Astrocyte (in vitro differentiated cells and primary cell): Measurements from ENCODE around the gene DSCAM. TPM values are rescaled to one million over a fixed set of nuclear protein-coding genes. Genes with fewer than 3 reads are reported as not detected.
"Not testable (repeated sequence)": the region's sequence is repeated elsewhere in the genome, so short reads cannot be mapped to it uniquely, and the experiment has no call there.

ENCODE experiments used
- DNase-seq: peaks from one replicate; pipeline ENCODE4 v3.0.0-alpha.2; 2010; ENCODE audit warnings: low read depth
- FAIRE-seq: peaks from 2 replicates; lab custom pipeline; 2011; peaks lifted over from hg19 to GRCh38; lab: Jason Lieb, UNC
- H2AFZ ChIP-seq: 2 replicates; pipeline ENCODE4 v1.6.0; 2012; ENCODE audit warnings: low read depth, low read length, inconsistent platforms
- H3K27ac ChIP-seq: 2 replicates; pipeline ENCODE4 v1.5.1; 2011; ENCODE audit warnings: low read depth, low read length, inconsistent platforms
- H3K27me3 ChIP-seq: 2 replicates; pipeline ENCODE4 v1.6.0; 2011; ENCODE audit warnings: low read length, inconsistent platforms; ENCODE audit not compliant: insufficient read depth
- H3K36me3 ChIP-seq: 2 replicates; pipeline ENCODE4 v1.5.1; 2011; ENCODE audit warnings: low read length, inconsistent platforms; ENCODE audit not compliant: insufficient read depth
- H3K4me1 ChIP-seq: 2 replicates; pipeline ENCODE4 v1.5.1; 2011; ENCODE audit warnings: low read length, inconsistent platforms; ENCODE audit not compliant: insufficient read depth
- H3K4me2 ChIP-seq: 2 replicates; pipeline ENCODE4 v1.6.0; 2012; ENCODE audit warnings: low read length, inconsistent platforms
- H3K4me3 ChIP-seq: 2 replicates; pipeline ENCODE4 v1.5.1; 2011; ENCODE audit warnings: low read depth, mild to moderate bottlenecking, low read length, inconsistent platforms; ENCODE audit not compliant: insufficient read depth
- H3K79me2 ChIP-seq: 2 replicates; pipeline ENCODE4 v1.6.0; 2012; ENCODE audit warnings: mild to moderate bottlenecking, low read length, inconsistent platforms; ENCODE audit not compliant: insufficient read depth
- H3K9ac ChIP-seq: 2 replicates; pipeline ENCODE4 v1.6.0; 2012; ENCODE audit warnings: mild to moderate bottlenecking, low read length, inconsistent platforms
- H3K9me3 ChIP-seq: 2 replicates; pipeline ENCODE4 v1.5.1; 2012; ENCODE audit warnings: low read depth, mild to moderate bottlenecking, low read length, inconsistent platforms; ENCODE audit not compliant: insufficient read depth
- H4K20me1 ChIP-seq: 2 replicates; pipeline ENCODE4 v1.6.0; 2012; ENCODE audit warnings: low read length, inconsistent platforms; ENCODE audit not compliant: insufficient read depth
- H3K27ac Mint-ChIP-seq: one replicate; pipeline ENCODE4 v1.8.0; 2021; ENCODE audit warnings: mild to moderate bottlenecking, mixed read lengths; ENCODE audit not compliant: unreplicated experiment
- H3K27me3 Mint-ChIP-seq: one replicate; pipeline ENCODE4 v1.8.0; 2021; ENCODE audit warnings: low read depth, mixed read lengths; ENCODE audit not compliant: unreplicated experiment
- H3K36me3 Mint-ChIP-seq: one replicate; pipeline ENCODE4 v1.8.0; 2021; ENCODE audit warnings: low read depth, mixed read lengths; ENCODE audit not compliant: unreplicated experiment
- H3K4me1 Mint-ChIP-seq: one replicate; pipeline ENCODE4 v1.8.0; 2021; ENCODE audit warnings: low read depth, mixed read lengths; ENCODE audit not compliant: unreplicated experiment
- H3K4me3 Mint-ChIP-seq: one replicate; pipeline ENCODE4 v1.8.0; 2021; ENCODE audit warnings: mild to moderate bottlenecking, moderate library complexity, mixed read lengths; ENCODE audit not compliant: unreplicated experiment
- H3K9me3 Mint-ChIP-seq: one replicate; pipeline ENCODE4 v1.8.0; 2021; ENCODE audit warnings: mild to moderate bottlenecking, mixed read lengths; ENCODE audit not compliant: unreplicated experiment
- EZH2 ChIP-seq: IDR thresholded peaks from 2 replicates; pipeline ENCODE4 v1.6.1; 2012; ENCODE audit warnings: mild to moderate bottlenecking, low read length, inconsistent platforms; ENCODE audit not compliant: insufficient read depth
- total RNA-seq: library from RNA; stranded (reverse); gene quantifications from 2 replicates; pipeline ENCODE4 v1.2.1, GENCODE V29; 2021
- TF ChIP-seq, protein P1 (sequence below): IDR thresholded peaks from 2 replicates; pipeline ENCODE4 v1.5.1; 2011; ENCODE audit warnings: low read depth, mild to moderate bottlenecking, inconsistent platforms, low read length, moderate library complexity; ENCODE audit not compliant: insufficient read depth

Gene DSCAM
- total RNA-seq, 1 donor from 2014 or later = 0.18 TPM

DNA sequence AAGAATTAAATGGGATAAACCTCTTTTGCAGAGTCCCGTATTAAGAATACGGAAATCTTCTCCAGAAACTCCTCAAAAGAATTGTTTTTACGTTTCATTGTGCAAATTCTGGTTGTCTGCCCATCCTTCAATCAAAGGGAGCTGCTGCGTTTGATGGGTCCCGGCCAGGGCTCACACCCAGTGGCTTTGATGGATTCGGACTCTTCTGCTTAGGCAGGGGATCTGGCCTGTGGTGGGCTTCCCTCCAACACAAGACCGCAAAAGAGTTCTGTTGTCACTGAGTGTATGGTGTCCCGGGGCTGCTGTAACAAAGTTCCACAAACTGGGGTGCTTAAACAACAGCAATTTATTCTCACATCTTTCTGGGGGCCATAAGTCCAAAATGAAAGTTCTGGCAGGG is 577.7 kb downstream of the DSCAM start:
- no peak overlapping the region for H3K4me3 Mint-ChIP-seq
- no peaks in the 10 kb centered on the region for H3K36me3 Mint-ChIP-seq
- H3K4me1 ChIP-seq = no peaks in the 10 kb centered on the region
- H3K36me3 ChIP-seq = no peaks in the 10 kb centered on the region
- H3K27ac ChIP-seq = no peak overlapping the region
- no peak overlapping the region for H3K4me2 ChIP-seq
- no peak overlapping the region for H3K9ac ChIP-seq
- H3K9me3 ChIP-seq = no peaks in the 10 kb centered on the region
- no peak for TF ChIP-seq EZH2
- TF ChIP-seq, protein P1, sequence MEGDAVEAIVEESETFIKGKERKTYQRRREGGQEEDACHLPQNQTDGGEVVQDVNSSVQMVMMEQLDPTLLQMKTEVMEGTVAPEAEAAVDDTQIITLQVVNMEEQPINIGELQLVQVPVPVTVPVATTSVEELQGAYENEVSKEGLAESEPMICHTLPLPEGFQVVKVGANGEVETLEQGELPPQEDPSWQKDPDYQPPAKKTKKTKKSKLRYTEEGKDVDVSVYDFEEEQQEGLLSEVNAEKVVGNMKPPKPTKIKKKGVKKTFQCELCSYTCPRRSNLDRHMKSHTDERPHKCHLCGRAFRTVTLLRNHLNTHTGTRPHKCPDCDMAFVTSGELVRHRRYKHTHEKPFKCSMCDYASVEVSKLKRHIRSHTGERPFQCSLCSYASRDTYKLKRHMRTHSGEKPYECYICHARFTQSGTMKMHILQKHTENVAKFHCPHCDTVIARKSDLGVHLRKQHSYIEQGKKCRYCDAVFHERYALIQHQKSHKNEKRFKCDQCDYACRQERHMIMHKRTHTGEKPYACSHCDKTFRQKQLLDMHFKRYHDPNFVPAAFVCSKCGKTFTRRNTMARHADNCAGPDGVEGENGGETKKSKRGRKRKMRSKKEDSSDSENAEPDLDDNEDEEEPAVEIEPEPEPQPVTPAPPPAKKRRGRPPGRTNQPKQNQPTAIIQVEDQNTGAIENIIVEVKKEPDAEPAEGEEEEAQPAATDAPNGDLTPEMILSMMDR = no peak
- H2AFZ ChIP-seq = no peak overlapping the region
- H3K27me3 Mint-ChIP-seq = peaks cover 3% of the 10 kb centered on the region
- H3K4me3 ChIP-seq = no peak overlapping the region
- DNase-seq (no peak), FAIRE-seq (no peak)
- peaks cover 6% of the 10 kb centered on the region for H3K9me3 Mint-ChIP-seq
- H3K79me2 ChIP-seq = no peaks in the 10 kb centered on the region
- no peak overlapping the region for H3K27ac Mint-ChIP-seq
- H3K27me3 ChIP-seq = no peaks in the 10 kb centered on the region
- H4K20me1 ChIP-seq = no peaks in the 10 kb centered on the region
- H3K4me1 Mint-ChIP-seq = no peaks in the 10 kb centered on the region

DNA sequence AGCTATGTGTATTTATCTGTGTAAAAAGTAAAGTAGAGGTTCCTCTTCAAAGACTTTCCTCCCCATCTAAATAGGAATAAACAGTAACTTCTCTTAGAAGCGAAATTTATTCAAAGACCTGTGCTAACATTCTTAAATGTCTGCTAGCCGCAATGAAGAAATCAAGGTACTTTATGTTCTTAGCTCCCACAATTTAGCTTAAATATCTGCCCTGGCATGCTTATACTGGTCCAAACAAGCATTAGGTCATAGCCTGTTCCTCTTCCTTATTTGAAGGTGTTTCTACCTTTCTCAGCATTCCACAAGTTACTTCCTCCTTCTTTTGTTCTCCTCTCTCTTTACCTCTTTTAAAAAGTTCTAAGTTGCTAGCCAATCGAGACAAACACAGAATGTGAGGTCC is 588.5 kb downstream of the DSCAM start:
- H3K36me3 Mint-ChIP-seq, H3K4me1 ChIP-seq, H3K9me3 Mint-ChIP-seq, H4K20me1 ChIP-seq, H3K79me2 ChIP-seq, H3K27me3 ChIP-seq, H3K27ac Mint-ChIP-seq, DNase-seq, H3K36me3 ChIP-seq, H3K4me3 ChIP-seq, H2AFZ ChIP-seq, H3K27ac ChIP-seq, H3K9ac ChIP-seq, H3K4me1 Mint-ChIP-seq, H3K9me3 ChIP-seq, H3K4me2 ChIP-seq, FAIRE-seq, H3K27me3 Mint-ChIP-seq, H3K4me3 Mint-ChIP-seq: not testable (repeated sequence)

DNA sequence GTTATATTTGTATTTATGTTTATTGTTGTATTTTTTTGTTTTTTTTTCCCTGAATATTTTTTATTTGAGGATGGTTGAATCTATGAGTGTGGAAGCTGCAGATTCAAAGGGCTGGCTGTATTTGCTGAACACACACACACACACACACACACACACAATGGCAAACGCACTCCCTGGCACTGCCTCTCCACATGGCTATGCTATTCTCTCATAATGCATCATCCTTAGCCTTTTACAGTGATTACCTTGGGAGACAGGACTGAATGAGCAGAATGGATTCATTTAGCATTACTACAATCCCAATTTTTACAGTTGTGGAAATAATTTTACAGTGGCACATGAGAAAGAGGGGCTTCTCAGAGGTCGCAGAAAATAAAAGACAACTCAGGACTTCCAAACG is 589.6 kb downstream of the DSCAM start:
- Histone ChIP-seq H2AFZ (no peak overlapping the region), H3K9ac (no peak overlapping the region), H3K4me1 (peaks cover 7% of the 10 kb centered on the region), H3K4me2 (no peak overlapping the region), H3K27ac (no peak overlapping the region), H4K20me1 (no peaks in the 10 kb centered on the region), H3K27me3 (no peaks in the 10 kb centered on the region), H3K79me2 (no peaks in the 10 kb centered on the region), H3K9me3 (no peaks in the 10 kb centered on the region), H3K36me3 (no peaks in the 10 kb centered on the region), H3K4me3 (no peak overlapping the region)
- TF ChIP-seq EZH2 = no peak
- TF ChIP-seq, protein P1 = no peak
- H3K27ac Mint-ChIP-seq = no peak overlapping the region
- no peak overlapping the region for H3K4me3 Mint-ChIP-seq
- H3K36me3 Mint-ChIP-seq = no peaks in the 10 kb centered on the region
- no peaks in the 10 kb centered on the region for H3K27me3 Mint-ChIP-seq
- DNase-seq (no peak), FAIRE-seq (no peak)
- H3K9me3 Mint-ChIP-seq = peaks cover 4% of the 10 kb centered on the region
- H3K4me1 Mint-ChIP-seq = no peaks in the 10 kb centered on the region
